DMS153 (cell line): ENCODE measurements around the gene NSUN5.
"Not testable (repeated sequence)": the region's sequence is repeated elsewhere in the genome, so short reads cannot be mapped to it uniquely, and the experiment has no call there.

Source experiments
- DNase-seq: peaks from one replicate; lab custom pipeline; 2025; lab: John Stamatoyannopoulos, UW

NSUN5 gene

GRCh38 chr7:73325424-73325823 is 16.8 kb upstream of the NSUN5 start:
- DNase-seq: not testable (repeated sequence)

DNA sequence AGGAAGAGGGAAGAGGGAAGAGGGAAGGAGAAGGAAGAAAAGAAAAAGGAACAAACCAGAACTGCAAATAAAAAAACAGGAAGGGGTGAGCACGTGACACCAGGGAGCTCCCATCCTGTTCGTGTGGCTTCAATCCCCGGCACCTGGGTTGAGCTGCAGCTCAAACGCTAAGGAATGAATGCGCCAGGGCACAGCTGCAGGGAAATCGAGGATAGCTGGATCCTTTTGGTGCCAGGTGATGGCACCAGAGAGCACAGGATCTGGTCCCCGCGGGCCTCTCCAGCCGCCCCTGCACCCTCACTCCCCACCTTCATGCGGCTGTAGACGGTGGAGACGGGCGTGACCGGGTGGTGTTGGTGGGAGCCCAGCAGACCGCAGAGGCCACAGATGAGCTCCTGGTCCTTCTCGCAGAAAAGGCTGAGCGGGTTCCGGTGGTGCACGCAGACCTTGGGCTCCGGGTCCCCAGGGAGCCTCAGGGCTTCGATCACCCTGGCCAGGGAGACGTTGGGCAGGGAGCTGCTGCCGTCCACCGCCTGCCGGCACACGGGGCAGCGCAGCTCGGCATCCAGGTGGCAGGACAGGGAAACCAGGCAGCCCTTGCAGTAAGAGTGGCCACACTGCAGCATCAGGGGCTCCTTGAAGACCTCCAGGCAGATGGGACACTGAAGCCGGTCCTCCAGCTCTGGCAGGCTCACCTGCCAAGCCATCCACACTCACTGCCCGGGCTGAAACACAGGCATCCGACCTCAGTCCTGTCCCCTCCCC is 15.6 kb upstream of the NSUN5 start:
- peak; percentile 69 for DNase-seq

- not testable (repeated sequence) for DNase-seq
Observed at GRCh38 chr7:73323434-73324080, 14.9 kb upstream of the NSUN5 start.

GRCh38 chr7:73320009-73320408 is 11.4 kb upstream of the NSUN5 start:
- not testable (repeated sequence) for DNase-seq

DNA sequence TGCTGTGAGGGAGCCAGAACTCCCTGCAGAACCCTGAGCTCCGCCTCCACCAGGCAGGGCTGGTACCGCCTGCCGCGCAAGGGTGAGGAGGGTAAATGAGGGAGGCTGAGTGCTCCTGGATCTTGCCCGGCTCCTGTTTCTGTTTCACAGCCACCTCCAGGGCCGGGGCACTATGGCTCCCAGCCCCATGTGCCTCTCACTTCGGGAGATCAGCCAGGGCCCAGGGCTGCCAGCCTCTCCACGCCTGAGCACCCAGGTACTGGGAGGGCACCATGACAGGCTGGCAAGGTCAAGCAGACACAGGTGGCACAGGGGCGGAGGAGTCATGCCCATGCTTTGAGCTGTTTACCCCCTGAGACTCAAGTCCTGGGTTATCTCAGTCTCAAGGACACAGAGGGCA is 10.9 kb upstream of the NSUN5 start:
- not testable (repeated sequence) for DNase-seq

- DNase-seq: not testable (repeated sequence)
Observed at GRCh38 chr7:73318656-73319204, 10.1 kb upstream of the NSUN5 start.

GRCh38 chr7:73316521-73316920 is 7.9 kb upstream of the NSUN5 start:
- DNase-seq: no peak

DNA sequence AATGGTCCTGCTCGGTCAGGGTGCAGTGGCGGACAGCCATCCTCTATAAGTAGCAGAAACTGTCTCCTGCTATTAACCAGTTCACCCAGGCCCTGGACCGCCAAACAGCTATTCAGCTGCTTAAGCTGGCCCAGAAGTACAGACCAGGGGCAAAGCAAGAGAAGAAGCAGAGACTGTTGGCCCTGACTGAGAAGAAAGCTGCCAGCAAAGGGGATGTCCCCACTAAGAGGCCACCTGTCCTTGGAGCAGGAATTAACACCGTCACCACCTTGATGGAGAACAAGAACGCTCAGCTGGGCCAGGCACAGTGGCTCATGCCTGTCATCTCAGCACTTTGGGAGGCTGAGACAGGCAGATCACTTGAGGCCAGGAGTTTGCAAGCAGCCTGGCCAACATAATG is 5.6 kb upstream of the NSUN5 start:
- DNase-seq: no peak

DNA sequence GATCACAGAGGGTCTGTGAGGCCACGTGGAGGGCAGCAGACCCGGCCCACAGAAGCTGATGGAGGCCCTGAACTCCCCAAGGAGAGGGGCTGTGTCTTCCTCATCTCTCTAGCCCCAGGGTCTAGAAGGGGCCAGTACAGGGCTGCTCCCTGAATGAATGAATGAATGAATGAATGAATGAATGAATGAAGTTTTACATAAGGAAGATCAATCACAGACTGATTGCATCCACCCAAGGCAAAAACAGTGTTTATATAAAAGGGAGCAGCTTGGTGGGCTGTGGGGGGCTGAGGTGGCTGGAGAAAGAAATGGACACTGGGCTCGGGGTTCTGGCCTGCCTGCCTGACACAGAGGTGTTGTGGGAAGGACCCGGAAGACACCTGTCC is 4.9 kb upstream of the NSUN5 start:
- no peak for DNase-seq

DNA sequence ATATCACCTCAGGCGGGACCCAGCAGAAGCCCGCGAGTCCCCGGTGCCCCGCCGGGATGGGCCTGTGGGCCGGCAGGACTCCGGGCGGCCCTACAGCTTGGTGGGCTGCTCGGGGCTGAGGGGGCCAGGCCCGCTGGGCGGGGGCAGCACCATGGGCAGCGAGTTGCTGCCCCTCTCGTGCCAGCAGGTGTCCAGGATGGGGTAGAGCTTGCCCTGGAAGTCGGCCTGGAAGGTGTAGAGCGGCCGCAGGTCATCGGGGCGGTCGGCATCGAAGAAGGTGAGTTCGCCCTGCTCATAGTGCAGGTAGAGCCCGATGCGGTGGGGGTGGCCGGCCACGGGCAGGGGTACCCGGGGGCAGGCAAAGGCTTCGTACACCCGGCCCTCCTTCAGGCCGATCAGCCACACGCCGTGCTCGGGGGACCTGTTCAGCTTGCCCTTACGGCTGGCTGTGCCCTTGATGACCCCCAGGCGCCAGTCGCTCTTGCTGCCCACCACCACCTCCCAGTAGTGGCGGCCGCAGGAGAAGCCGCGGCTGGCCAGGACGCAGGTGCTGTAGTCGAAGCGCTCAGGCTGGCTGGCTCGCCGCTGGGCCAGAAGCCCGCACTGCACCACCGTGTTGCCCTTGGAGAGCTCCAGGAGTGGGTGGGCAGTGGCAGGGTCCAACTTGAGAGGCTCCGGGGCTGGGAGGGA is 4.3 kb upstream of the NSUN5 start:
- no peak for DNase-seq

DNA sequence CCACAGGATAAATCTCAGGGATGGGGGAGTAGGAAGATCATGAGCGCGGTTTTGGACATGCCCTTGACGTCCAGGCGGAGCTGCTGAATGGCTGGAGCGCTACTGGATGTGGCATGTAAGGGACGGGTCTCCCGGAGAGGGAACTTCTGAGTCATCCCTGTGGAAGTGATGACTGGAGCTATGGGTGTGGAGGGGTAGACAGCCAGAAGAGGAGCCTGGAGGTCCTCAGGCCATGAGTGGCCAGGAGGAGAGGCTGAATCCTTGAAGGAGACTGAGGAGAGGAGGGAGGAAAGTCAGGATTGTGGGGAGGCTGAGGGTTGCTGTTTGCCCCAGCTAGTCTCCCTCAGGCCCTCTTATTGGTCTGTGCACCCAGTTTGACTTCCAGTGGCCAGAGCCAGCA is 2.8 kb upstream of the NSUN5 start:
- DNase-seq: not testable (repeated sequence)

GRCh38 chr7:73308074-73308664 is 457 bp downstream of the NSUN5 start:
- DNase-seq: no peak

DNA sequence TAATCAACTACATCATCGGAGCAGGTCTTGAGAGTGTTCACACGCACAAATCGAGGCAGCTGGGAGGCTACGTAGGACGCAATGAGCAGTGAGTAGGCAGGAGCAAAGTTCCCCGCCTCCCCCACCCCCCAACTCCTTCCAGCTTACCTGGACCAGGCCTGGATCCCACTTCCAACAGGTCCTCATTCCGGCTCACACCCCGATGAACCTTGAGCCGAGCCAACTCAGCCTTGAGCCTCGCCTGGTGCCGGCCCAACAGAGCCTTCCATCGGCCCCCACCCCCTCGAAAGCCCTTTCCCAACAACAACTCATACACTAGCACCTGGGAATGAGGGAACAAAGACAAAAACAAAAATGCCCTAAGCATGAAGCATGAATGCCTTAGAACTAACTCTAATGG is 1.2 kb downstream of the NSUN5 start:
- no peak for DNase-seq

DNA sequence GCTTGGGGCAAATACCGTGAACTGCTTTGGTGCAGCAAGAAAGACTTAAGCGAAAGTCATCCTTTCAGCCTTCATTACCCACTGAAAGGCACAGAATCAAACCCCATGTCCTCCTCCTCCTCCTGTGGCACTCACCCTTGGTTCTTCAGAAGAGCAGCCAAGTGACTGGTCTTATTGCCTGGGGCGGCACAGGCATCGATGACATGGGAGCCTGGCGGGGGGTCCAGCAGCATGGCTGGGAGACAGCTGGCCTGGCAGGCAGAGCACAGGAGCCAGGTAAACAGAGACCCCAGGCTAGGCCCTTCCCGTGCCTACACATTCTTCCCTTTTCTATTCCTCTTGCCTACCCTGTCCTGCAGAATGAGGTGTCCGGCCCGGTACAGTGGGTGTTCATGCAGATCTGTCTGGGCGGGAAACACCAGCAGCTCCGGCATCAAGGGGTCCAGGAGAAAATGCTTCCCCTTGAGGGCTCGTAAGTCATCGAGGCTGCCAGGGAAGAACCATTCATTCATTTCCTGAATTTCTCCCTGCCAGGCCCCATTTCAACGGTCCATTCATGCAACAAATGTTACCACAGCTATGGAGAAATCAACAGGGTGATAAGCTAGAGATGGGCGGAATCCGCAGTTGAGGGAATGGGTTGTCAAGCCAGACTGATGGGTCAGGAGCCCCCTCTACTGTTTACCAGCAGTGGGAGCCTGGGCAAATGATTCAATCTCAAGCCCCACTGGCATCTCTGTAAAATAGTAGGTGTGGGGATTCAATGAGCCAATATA is 3.8 kb downstream of the NSUN5 start:
- not testable (repeated sequence) for DNase-seq

DNA sequence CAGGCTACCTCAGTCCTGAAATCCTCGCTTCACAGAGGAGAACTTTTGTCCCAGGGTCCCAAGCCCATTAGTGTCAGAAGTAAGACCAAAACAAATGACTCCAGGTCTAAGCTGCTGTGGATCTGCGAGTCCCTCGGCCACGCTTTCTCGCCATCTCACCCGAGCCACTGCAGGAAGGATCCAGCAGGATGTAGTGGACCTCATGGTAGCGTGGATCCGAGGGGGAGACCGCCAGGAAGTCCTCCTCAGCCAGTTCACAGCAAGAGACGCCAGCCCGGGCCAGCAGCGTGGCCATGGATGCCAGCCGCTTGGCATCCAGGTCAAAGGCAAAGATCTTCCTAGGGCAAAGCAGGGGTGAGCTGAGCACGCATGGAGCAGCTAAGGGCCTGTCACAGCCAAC is 4.6 kb downstream of the NSUN5 start:
- no peak for DNase-seq

DNA sequence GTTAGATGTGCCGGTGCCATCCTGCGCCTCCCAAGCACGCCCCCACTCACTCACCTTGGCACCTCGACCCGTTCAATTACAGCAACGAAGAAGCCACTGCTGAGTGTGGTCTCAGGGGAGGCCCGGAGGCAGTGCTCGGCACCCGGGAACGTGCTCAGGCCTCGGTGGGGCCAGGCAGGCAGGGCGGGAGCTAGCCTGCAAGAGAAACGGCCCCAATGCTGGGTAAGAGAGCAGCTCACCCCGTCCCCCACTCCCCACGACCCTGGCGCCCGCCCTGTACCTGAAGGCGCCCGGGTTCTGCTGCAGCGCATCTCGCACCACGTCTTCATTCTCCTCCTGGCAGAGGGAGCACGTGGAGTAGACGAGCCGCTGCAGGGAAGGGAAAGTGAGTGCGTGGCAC is 5.1 kb downstream of the NSUN5 start:
- no peak for DNase-seq

DNA sequence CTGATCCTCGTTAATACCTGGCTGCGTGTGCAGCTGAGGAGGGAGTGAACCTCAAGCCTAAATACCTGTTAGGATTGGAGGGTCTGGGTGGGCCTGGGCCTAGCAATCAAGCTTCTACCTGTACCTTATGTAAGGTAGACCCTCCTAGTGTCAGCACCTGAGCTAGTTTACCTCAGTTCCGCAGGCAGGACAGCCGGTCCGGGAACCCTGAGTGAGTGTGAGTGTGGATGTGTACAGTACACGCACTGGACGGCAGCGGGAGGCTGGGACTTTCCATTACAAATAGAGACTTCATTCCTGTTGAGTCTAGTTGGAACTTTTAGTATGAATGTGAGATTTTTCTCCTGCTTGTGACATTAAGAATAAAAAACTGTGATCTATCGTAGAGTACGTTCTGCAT is 5.8 kb downstream of the NSUN5 start:
- not testable (repeated sequence) for DNase-seq

- DNase-seq: not testable (repeated sequence)
Observed at GRCh38 chr7:73301108-73301507, 7.5 kb downstream of the NSUN5 start.

DNA sequence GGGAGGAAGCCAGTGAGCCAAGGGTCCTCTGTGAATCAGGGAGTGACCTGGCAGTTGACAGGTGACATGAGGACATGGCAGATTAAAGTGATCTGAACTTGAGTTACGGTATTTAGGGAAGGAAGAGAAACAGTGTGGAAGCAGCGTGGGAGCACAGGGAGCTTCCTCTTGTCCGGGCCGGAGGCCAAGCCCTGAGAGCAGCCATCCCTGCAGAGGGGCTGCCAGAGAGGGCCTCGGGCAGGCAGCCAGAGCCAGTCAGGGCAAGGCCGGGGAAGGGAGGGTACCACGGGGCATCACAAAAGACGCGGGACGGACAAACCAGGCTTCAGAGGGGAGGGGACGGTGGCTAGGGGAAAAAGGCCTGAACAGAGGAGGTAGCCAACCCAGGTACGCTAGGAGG is 8.8 kb downstream of the NSUN5 start:
- DNase-seq: not testable (repeated sequence)

GRCh38 chr7:73297706-73298105 is 10.9 kb downstream of the NSUN5 start:
- DNase-seq: not testable (repeated sequence)

GRCh38 chr7:73297235-73297634 is 11.4 kb downstream of the NSUN5 start:
- not testable (repeated sequence) for DNase-seq

GRCh38 chr7:73277210-73277609 is 31.4 kb downstream of the NSUN5 start:
- DNase-seq: not testable (repeated sequence)
